GM12892 (cell line): Measurements from ENCODE around the gene CST4.

Experiments
- POLR2A ChIP-seq: IDR thresholded peaks from 2 replicates; pipeline ENCODE4 v1.6.1; 2011; ENCODE audit warnings: low read depth, low read length, control low read depth
- POLR2AphosphoS5 ChIP-seq: IDR thresholded peaks from 2 replicates; pipeline ENCODE4 v1.6.1; 2011; ENCODE audit warnings: low read depth, low read length, control low read depth

GRCh38 chr20:23654717-23655116 lies 34.1 kb downstream of the CST4 start:
- TF ChIP-seq POLR2AphosphoS5 (no peak), POLR2A (no peak)
